ENCODE data around the gene CTAG1B.
"Not testable (repeated sequence)": the region's sequence is repeated elsewhere in the genome, so short reads cannot be mapped to it uniquely, and the experiment has no call there.

CTAG1B gene

DNA sequence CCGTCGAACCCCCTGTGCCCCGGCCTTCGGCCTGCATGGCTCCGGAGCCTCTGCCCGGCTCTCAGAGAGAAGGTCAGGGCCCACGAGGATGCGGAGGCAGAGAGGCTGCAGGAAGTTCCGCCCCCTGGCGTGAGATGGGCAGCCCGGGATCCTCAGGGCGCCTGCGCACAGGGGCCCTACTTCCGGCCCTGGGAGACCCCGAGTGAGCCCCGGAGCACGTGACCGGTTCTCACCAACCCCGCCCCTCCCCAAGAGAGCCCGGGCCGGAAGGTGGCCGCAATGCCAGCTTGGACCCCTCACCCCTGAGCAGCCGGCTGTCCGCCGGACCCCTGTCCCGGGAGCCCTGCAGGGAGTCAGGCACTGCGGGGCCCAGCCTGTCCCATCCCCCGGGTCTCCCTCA is at the start of gene CTAG1B:
Gene CTAG1B (minus strand): TSS at position 101 of the 400 bp plus-strand sequence. CDS start 64 bp downstream, at position 37.
- not testable (repeated sequence) for DNase-seq

DNA sequence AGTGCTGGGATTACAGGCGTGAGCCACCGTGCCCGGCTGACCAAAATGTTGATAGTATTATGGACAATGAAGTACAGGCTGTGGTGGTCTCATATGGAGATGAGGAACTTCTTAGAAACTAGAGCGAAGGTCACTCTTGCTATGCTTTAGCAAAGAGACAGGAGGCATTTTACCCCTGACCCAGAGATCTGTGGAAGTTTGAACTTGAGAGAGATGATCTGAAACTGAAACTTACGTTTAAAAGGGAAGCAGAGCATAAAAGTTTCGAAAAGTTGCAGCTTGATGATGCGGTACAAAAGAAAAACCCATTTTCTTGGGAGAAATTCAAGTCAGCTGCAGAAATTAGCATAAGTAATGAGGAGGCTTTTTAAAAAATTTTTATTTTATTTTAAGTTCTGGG is 42.8 kb upstream of the CTAG1B start:
- DNase-seq: no peak

DNA sequence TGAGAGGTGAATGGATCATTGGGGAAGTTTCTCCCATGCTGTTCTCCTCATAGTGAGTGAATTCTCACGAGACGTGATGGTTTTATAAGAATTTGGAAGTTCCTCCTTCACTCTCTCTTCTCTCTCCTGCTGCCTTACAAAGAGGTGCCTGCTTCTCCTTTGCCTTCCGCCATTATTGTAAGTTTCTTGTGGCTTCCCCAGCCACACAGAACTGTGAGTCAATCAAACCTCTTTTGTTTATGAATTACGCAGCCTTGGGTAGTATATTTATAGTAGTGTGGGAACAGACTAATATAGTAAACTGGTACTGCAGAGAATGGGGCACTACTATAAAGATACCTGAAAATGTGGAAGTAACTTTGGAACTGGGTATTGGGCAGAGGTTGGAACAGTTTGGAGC is 42.1 kb upstream of the CTAG1B start:
- no peak for DNase-seq

DNA sequence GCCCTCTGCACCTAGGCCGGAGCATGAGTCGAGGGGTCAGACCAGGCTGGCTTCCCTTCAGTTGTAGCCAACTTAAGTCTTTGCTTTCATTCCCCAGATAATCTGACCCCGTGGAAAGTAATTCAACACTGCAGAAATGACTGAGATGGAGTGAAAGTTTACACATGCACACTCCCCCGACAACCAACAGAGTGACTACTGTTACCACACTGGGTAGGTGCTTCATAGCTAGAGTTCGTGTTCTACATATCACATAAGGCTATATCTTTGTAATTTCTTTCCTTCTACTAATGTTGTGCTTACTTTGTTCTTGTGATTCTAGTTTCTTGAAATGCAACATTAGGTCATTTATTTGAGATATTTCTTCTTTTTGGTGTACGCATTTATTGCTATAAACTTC is 41.5 kb upstream of the CTAG1B start:
- DNase-seq: no peak

DNA sequence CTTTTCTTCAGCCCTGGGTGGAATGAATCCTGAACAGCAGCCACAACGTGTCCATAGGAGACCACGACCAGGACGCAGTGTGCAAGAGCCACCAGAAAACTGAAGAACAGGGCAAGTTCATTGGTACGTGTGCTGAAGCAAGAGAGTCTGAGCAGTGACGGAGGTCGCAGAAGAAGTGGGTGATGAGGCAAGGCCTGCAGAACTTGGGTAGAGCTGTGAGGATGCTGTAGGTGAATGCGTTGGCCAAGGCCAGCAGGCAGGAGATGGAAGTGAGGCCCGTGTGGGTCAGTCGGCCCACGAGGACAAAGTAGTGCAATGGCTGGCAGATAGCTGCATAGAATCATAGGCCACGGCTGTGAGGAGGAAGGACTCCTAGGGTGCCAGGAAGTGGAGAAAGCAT is 39.9 kb upstream of the CTAG1B start:
- no peak for DNase-seq

DNA sequence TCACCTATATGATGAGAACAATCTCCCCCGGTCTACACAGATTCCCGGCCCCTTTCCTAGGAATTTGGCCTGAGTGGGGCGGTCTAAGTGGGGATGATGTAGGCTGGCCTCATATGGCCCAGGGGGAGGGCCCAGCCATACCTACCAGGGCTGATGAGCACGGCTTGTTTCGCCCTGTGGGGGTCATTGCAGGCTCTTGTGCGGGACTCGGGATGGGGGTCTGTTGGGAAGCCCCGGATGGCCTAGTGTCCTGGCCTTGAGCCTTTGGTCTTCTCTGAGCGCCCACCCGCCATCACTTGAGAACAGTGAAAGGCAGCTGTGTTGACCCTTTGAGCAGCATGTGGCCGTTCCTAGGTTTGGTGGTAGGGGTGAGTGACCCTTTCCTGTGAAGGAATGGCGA is 39.1 kb upstream of the CTAG1B start:
- DNase-seq: no peak

DNA sequence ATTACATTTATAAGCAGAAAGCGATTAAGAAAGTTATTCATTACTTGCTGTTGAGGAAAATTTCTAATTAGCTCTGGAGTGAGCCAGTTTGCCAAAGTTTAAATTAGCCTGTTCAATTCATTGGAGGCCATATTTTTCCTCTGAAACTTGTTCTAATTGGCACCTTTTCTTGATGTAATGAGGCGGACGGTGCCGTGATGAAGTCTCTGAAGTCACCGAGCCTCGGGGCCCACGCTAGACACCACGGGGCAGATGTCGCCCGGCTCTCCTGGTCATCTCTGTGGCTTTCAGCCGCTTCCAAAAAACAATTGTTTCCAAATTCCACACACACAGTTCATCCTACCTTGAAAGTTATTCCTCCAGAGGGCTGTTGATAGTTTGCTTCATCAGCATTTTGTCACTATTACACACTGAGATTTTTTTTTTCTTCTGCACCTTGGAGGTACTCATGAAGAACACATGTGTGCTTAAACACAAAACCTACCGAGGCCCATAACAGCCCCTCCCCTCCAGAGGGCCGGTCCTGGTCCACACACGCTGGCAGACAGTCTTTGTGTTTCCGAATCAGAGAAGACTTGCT is 38.2 kb upstream of the CTAG1B start:
- no peak for DNase-seq

DNA sequence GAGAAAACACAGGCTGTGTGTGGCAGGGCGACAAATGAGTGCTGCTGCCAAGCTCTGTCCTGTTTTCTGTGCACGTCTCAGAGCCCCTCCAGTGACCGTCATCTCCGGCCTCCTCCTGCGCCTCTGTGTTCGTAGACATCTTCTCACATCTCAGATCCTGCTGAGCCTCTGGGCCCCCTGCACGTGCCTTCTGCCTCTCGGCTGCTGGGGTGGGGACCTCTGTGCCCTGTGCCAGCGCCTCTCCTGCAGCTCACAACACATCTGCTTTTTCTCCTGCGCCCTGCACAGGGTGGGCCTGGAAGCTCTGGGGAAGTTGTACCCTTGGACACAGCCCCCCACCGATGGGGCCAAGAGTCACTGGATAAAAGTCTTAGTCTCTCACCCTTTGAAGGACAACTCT is 36.7 kb upstream of the CTAG1B start:
- no peak for DNase-seq

DNA sequence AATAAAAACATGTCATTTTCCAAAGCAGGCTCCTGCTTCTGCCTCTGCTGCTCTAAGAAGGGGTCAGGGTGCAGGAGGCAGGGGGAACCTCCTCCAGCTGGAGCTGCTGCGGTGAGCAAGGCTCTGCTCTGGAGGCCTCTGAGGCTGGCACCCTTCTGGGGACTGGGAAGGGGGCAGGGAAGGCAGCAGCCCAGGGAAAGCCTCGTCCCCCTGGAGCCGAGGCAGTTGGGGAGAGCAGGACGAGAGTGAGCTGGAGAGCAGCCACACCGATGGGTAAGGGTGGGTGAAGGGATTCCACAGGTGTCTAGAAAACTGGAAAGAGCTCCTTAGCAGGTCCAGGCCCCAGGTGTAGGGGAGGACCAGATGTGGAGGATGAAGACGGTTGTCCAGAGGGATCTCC is 36.3 kb upstream of the CTAG1B start:
- no peak for DNase-seq

DNA sequence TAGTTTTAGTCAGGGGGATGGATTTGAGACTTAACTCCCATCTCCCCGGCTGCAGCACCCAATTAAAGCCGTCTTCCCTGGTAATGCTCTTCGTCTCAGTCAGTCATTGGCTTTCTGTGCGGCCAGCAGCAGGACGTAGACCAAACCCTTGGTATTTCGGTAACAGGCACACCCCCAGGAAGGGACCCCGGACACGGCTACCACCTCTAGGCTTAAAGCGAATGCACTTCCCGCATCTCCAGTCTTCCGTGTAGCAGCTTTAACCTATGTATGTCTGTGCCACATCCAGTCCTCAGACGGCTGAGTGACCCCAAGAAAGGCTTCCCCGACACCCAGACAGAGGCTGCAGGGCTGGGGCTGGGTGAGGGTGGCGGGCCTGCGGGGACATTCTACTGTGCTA is 35.8 kb upstream of the CTAG1B start:
- no peak for DNase-seq

DNA sequence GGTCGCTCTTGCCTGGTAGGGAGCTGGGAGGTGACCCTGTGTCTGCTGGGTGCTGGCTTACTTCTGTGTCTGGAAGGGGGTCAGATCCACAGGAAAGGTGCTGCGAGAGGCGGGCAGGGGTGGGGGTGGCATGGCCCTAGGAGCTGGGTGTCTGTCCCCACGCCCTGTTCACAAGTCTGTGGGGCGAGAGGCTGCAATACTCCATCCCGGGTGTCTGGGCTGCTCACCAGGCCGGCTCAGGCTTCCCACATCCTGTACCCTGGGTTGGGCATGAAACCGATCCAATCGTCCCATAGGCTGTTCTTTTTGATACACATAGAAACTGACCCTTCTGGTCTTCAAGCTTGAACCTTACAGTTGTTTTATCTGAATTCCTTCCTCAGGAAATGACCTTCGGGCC is 35.3 kb upstream of the CTAG1B start:
- no peak for DNase-seq

DNA sequence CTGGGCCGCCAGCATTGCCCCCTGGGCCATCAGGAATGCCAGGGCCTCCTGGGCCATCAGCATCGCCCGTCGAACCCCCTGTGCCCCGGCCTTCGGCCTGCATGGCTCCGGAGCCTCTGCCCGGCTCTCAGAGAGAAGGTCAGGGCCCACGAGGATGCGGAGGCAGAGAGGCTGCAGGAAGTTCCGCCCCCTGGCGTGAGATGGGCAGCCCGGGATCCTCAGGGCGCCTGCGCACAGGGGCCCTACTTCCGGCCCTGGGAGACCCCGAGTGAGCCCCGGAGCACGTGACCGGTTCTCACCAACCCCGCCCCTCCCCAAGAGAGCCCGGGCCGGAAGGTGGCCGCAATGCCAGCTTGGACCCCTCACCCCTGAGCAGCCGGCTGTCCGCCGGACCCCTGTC is 34.3 kb upstream of the CTAG1B start, which contains the start of gene CTAG2:
Gene CTAG2 (minus strand): TSS at position 167 of the 400 bp plus-strand sequence. CDS start 64 bp downstream, at position 103.
- DNase-seq: not testable (repeated sequence)

DNA sequence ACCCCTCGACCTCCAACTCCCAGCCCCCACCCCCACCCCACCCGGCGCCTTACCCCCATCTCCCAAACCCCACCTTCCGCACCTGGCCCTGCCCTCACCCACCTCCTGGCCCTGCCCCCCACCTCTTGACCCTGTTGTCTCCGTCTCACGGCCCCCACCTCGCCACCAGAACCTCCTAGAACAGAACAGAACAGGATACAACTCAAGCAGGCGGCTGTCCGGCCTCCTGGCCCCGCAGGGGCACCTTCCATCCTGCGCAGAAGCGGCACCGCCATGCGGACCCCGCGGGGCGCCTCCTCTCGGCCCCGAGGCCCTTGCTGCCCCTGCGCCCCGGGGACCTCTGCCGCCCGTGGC is 33.9 kb upstream of the CTAG1B start:
- DNase-seq: no peak

DNA sequence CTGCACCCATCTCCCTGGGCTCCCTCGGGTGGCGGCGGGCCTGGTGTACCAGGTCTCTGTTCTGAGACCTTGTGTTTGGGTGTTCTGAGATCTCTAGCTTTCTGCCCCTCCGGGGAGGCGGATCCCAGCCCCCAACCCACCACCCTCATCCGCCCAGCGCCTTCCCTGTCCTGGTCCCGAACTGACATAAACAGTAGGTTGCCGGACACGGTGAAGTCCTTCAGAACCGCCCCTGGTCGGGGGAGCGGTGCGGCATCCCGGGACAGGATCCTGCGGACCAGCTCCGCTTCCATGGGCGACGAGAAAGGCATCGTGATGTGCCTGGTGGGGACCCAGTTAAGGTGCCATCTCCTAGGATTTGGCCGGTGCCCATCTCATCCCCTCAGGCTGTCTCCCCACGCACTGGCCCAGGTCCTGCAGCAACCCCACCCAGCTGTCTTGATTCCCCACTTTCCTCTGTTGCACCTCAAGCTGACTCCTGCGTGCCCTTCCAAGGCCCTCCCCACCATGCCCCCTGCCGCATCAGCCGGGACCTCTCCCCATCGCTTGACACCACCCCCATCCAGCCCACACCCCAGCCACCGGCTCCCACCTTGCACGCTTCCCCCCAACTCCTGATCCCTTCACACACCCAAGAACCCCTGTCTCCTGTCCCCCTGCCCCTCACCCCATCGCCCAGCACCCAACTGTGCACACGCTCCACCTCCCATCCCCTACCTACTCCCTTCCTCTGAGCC is 33.4 kb upstream of the CTAG1B start:
- DNase-seq: no peak

DNA sequence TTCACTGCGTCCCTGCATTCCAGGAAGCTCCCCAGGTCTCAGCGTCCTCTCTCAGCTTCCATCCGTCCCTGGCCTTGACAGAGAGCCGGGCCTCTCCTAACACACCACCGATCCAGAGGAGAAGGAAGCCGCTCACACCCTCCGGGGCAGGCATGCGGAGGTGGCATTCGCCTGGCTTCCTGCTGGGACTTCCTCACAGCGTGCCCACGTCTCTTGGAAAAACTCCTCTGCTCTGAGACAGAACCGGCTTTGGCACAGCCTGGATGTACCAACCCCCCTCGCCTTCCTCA is 31.1 kb upstream of the CTAG1B start:
- no peak for DNase-seq

DNA sequence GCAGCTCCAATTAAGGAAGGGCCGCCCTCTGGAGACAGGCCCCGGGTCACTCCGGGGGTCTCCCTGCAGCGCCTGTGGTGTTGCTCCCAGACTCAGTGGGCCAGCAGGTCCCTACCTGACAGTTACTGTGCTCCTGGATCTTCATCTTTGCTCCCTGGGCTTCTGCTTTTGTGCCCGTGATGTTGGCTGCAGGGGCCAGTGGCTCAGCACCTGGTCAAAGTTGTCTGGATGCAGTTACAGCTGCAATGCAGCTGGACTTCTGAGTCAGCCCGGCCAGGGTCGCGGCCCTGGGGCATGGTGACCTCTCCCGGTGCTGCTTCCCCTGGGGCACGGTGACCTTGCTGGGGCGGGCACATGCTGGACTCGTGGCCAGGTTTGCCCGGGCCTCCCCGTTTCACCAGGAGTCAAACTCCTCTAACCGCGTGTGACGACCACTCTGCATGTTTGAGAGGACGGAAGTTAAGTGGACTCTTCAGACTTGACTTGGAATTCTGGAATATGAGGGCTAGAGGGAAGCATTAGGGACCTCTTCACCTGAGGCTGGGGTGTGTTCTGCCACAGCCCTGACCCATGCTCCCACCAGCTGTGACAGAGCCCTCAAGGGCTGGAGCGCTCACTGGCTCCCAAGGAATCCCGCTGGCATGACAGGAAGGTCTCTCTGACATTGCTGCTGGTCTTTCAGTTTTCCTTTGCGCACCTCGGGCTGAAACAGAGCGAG is 30.6 kb upstream of the CTAG1B start:
- DNase-seq: no peak

DNA sequence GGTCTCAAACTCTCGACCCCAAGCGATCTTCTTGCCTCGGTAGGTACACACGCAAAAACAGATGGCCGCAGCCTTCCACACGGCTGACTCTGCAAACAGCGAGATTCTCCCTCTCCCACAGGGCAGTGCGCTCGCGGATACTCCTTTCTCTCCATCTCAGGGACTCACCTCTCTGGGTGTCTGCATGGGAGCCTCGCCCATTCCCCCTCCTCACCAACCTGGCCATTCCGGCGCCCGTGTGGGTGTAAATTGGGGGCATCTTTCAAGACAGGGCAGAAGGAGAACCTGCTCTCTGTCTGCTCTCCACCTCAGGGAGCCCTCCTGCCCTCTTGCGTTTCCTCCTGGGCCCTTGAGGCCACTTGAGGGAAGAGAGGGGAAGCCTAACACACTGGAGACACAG is 29.8 kb upstream of the CTAG1B start:
- no peak for DNase-seq

DNA sequence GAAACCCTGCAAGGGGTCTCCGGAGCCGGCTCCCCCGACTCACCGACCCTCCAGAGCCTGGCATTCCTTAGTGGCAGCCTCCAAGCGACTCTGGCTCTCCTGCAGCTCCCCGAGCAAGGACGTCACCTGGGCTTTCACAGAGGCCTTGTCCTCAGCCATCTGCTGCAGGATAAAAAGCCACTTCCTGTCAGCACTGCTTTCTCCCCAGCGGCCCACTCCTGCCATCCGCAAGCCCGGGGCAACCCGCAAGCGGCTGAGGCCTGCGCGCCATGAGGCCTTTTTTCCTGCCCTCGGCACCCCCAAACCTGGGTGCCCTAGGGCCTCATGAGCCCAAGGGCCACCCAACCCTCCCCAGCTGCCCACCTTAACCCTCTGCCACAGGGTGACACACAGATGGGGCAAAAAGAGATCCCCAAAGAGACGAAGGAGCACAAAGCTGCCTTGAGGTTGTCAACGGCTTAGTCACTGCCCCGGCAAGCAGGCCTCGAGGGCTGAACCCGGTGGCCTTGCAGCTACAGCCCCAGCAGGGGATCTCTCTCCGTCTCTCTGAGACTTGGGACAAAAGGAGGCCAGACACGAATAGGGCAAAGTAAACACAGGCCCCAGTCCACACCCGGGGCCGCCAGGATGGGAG is 26.8 kb upstream of the CTAG1B start:
- not testable (repeated sequence) for DNase-seq

DNA sequence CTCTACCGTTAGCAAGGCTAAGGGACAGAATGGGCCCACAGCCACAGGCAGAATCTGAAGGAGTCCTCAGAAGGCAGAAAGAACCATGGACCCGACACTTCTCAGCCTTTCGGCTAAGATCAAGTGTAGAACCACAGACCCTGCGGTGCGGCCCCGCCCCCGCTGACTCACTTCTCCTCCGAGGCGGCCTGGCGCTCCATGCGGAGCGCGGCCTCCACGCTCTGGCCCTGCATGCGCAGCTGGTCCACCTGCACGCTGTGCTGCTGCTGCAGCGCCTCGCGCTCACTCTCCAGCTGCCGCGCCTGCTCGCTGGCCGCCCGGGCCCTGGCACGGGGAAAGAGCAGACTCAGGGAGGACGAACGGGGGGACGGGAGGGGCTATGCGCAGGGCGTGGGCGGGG is 24.6 kb upstream of the CTAG1B start:
- not testable (repeated sequence) for DNase-seq

DNA sequence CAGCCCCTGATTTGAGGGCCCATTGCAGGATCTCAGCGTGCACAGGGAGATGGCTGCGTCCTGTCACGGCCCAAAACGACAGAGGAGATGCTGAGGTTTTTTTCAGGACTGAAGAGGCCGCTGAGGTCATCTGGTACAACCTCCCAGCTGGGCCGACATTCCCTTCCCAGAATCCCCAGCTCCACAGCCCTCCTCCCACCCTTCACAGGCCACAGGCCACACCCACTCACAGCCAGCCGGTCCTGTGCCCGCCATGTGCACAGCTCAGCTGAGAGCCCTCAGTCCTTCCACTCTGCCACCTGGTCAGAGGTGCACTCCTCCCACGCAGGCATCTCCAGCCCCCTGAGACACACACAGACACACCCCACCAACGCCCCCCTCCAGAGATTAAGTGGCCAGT is 22.7 kb upstream of the CTAG1B start:
- not testable (repeated sequence) for DNase-seq

DNA sequence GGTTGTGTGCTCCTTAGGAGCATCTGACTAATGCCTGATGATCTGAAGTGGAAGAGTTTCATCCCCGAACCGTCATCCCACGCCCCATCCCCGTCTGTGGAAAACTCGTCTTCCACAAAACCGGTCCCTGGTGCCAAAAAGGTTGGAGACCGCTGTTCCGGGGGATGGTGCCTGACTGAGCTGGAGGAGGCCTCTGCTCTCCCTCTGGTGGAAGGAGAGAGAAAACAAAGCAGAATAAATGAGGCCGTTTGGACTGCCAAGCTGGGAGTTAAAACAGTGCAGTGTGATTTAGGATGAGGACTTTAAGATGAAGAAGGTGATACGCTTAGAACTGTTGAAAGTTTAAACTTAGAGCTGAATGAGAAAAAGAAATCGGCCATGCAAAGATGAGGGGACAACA is 14.6 kb upstream of the CTAG1B start:
- not testable (repeated sequence) for DNase-seq

DNA sequence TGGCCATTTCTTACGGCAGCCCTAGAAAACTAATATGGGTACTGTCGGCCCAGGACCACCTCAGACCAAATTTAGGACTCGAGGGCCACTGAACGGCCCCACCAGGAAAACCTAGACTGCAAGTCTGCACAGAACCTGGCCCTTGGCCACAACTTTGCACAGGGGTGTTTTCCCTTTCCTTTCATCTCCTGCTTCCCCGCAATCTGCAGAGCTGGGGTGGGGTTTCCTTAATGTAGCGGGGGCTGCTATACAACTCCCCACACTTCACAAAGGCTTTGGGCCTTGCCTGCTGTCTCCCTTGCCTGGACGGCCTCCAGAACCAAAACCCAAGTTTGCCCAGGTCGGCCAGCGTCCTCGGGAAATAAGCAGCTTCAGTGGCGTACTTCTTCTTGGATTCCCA is 11.9 kb upstream of the CTAG1B start:
- DNase-seq: not testable (repeated sequence)

DNA sequence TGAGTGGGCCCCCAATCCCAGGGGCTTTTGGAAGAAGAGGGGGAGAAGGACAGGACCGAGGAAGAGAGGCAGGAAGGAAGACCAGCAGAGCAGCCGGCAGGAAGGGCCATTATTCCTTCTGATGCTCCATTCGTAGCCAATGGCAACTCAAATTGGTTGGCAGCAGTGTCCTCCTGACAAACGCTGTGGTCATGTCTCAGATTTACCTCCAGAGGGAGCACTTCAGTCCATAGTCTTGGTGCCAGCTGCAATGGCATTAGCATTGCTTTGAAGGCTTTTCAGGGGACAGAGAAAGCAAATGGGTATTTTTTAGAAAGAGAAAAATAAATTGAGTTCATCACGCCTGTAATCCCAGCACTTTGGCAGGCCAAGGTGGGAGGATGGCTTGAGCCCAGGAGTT is 9.9 kb upstream of the CTAG1B start:
- not testable (repeated sequence) for DNase-seq
